Activated effector memory CD4-positive, alpha-beta T cell treated with Interleukin-2 at 50 U/mL for 16 hours (primary cell): ENCODE data around the gene SEMA4B.
"Not testable (repeated sequence)": the region's sequence is repeated elsewhere in the genome, so short reads cannot be mapped to it uniquely, and the experiment has no call there.

Experiments
- DNase-seq: peaks from one replicate; pipeline ENCODE4 v3.0.0-alpha.2; 2020

SEMA4B gene, protein sequence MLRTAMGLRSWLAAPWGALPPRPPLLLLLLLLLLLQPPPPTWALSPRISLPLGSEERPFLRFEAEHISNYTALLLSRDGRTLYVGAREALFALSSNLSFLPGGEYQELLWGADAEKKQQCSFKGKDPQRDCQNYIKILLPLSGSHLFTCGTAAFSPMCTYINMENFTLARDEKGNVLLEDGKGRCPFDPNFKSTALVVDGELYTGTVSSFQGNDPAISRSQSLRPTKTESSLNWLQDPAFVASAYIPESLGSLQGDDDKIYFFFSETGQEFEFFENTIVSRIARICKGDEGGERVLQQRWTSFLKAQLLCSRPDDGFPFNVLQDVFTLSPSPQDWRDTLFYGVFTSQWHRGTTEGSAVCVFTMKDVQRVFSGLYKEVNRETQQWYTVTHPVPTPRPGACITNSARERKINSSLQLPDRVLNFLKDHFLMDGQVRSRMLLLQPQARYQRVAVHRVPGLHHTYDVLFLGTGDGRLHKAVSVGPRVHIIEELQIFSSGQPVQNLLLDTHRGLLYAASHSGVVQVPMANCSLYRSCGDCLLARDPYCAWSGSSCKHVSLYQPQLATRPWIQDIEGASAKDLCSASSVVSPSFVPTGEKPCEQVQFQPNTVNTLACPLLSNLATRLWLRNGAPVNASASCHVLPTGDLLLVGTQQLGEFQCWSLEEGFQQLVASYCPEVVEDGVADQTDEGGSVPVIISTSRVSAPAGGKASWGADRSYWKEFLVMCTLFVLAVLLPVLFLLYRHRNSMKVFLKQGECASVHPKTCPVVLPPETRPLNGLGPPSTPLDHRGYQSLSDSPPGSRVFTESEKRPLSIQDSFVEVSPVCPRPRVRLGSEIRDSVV

DNA sequence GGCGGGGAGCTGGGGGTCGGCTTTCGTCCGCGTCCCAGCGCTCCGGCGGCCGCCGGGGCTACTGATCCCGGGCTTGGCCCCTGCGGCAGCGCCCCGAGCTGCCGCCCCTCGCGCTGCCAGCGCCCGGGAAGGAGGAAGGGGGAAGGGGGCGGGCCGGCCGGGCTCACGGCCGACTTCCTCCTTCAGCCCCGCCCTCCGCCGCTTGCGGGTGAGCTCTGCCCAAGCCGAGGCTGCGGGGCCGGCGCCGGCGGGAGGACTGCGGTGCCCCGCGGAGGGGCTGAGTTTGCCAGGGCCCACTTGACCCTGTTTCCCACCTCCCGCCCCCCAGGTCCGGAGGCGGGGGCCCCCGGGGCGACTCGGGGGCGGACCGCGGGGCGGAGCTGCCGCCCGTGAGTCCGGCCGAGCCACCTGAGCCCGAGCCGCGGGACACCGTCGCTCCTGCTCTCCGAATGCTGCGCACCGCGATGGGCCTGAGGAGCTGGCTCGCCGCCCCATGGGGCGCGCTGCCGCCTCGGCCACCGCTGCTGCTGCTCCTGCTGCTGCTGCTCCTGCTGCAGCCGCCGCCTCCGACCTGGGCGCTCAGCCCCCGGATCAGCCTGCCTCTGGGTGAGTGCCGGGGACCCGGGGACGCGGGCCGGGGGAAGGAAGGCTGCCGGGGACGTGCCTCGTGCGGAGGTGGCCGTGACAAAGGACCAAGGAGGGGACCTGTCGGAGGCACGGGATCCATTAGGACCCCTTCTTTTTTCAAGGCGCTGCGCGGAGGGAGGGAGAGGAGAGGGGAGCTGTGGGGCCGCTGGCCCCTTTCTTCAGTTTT, at the start of gene SEMA4B:
SEMA4B (plus strand) TSS at position 201 of the 814 bp plus-strand sequence; CDS start at position 450, 249 bp downstream.
- DNase-seq = peak; percentile 65

- DNase-seq = no peak
Observed at GRCh38 chr15:90151989-90152645, 49.0 kb upstream of the SEMA4B start.

GRCh38 chr15:90153658-90154057, 47.5 kb upstream of the SEMA4B start:
- DNase-seq = no peak

DNA sequence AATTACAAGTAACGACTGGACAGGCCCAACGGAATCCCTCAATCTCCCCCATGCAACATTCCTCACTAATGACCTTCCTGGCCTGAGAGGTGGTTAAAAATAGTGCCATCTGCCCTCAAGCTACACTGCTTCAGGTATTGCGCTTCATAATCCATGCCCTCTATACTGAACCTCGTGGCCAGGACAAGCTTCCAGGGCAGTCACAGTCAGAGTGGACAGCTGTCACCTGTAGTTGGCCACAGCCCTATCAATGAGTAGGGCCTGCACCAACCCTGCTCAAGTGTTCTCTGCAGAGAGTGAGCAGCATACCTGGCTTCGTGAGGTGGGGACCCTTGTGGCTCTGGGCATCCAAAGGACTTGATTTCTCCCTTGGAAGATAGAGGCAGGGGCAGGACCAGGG, 46.9 kb upstream of the SEMA4B start:
- no peak for DNase-seq

DNA sequence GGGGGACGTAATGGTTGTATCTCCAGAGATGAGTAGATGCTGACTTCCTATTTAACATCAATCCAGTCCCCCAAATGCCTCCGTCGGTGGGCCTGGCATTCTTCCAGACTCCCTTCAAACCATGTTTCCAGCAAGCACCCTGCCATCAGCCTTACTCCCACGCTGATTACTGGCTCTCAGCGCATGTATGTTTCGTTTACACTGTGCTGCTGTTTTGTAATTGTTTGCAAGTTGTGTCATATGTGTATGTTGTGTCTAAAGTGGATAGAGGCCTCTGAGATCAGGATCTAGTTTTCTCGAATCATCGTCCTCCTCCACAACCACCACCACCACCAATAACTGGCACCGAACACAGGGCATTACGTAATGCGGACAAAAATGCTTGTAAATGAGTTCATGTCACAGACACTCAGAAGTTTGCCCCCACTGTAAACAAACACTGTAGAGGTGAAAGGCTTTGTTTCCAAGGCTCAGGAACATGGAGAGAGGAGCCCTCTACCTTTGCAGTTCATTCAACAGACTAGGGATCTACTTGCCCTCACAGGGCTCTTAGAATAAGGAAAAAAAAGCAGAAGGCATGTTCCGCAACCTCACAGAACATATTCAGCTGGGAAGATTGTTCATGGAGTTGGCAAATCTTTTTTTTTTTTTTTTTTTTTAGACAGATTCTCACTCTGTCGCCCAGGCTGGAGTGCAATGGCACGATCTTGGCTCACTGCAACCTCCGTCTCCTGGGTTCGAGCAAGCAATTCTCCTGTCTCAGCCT, 46.1 kb upstream of the SEMA4B start:
- DNase-seq = no peak

GRCh38 chr15:90159213-90159612, 41.9 kb upstream of the SEMA4B start:
- no peak for DNase-seq

DNA sequence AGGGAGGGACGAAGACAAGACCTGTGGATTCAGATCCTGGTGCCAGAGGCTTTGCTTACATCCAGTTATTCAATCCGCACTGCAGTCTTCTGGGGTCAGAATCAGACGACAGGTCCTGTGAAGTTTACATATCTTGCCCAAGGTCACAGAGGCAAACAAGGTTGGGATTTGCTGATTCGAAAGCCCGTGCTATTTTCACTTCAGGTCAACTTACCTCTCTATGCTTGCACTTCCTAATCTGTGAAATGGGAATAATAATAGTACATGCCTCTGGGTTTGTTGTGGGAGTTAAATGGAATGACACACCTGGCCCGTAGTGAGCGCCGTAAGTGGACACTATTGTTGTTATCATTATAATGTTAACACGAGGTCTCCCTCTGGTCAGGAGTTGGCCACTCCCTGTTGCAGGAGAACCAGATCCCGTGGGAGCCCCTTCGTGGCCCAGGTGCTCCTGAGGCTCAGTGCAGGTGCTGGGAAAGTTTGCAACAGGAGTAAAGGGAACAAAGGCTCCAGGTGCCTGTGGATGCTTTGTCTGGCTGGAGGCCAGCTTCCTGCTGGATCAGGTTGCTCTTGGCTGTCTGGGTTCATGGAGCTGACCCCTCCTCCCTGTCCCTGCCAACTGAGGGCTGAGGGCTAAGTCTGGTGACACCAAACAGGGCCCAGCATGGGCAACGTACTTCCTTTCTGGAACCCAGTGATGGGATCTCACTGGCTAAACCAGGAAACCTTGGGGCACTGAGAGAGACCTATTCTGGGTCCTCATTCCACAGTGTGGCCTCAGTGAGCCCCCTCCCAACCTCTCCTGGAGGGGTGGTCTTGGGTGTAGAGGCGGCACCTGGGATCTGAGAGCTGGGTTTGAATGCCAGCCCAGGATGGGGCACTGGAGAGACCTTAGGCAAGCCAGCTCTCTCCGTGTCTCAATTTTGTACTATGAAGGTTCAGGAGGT, 40.1 kb upstream of the SEMA4B start:
- no peak for DNase-seq

DNA sequence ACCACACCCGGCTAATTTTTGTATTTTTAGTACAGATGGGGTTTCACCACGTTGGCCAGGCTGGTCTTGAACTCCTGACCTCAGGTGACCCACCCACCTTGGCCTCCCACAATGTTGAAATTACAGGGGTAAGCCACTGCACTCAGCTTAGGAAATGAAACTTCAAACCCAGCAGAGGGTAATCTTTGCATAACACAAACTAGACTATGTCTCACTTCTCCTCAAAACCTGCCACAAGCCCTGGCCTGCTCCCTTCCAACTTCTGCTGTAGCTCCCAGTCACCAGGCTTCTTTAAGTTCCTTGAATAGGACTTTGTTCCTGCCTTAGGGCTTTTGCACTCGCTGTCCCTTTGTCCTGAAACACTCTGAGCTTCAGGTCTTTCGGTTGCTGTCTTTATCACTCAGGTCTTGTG, 39.2 kb upstream of the SEMA4B start:
- DNase-seq = no peak

DNA sequence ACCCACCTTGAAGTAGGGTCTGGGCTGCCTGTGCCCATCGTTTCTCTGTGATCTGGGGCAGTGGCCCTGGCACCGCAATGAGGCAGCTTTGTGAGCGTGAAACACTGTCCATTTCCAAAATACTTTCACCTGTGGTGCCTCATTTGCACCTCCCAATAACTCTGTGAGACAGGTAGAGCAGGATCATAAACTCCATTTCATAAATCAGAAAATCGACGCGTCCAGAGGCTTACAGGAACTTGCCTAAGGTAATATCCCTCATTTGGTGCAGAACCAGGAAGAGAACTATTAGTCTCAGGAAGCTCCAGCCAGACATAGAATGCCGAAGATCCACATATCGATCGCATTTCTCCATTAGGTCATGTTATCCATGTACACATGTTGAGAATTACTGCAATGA, 38.2 kb upstream of the SEMA4B start:
- no peak for DNase-seq

DNA sequence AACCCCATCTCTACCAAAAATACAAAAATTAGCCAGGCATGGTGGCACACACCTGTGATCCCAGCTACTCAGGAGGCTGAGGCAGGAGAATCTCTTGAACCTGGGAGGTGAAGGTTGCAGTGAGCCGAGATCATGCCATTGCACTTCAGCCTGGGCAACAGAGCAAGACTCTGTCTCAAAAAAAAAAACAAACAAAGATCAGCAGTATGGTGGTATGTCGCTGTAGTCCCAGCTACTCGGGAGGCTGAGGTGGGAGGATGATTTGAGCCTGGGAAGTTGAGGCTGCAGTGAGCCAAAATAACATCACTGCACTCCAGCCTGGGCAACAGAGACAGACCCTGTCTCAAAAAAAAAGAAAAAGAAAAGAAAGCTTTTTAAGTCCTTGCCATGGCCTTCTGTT, 36.9 kb upstream of the SEMA4B start:
- not testable (repeated sequence) for DNase-seq

- DNase-seq = no peak
Observed at GRCh38 chr15:90165157-90165556, 36.0 kb upstream of the SEMA4B start.

DNA sequence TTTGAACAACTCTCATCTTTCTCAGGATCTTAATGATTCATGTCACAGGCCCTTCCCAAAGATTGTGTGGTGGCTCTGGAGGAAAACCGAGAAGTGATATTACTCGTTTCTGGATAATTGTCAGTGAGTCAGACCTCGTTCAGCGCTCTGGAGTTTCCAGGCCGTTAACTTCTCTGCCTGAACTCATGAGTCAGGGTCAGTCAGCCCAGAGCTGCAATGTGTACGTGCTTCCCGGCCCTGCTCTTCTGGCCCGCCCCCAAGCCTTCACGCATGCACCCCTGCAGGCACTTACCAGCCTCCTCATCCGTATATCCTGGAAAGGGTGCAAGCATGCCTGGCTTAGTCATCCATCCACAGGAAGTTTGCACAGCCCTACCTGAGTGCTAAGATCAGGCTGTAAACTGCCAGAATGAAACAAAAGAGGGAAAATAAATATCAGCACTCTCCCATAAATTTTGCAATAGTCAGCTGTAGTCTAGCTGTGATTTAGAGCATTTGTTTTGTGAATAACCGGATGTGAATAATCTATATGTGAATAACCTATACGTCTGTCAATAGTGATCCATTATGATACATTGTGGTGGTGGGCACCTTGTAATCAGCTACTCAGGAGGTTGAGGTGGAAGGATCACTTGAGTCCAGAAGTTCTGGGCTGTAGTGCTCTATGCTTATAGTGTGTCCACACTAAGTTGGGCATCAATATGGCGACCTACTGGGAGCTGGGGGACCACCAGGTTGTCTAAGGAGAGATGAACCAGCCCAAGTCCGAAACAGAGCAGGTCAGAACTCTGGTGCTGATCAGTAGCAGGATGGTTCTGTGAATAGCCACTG, 35.3 kb upstream of the SEMA4B start:
- DNase-seq = no peak

DNA sequence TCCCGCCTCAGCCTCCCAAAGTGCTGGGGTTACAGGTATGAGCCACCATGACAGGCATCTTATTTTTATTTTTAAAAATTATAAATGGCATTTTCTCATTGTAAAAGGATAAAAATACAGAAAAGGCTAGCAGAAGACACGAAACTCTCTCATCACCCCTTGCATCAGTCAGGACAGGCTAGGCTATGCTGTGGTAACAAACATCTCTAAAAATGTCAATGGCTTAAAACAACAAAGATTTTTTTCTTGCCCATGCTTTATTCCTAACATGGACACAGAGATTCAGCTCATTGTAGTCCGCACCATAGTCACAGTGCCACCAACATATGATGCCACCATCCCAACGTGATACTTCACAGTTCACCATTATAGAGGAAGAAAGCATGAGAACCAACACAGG, 34.0 kb upstream of the SEMA4B start:
- no peak for DNase-seq

GRCh38 chr15:90171623-90172022, 29.5 kb upstream of the SEMA4B start:
- DNase-seq = no peak

- no peak for DNase-seq
Observed at GRCh38 chr15:90173372-90173771, 27.8 kb upstream of the SEMA4B start.

DNA sequence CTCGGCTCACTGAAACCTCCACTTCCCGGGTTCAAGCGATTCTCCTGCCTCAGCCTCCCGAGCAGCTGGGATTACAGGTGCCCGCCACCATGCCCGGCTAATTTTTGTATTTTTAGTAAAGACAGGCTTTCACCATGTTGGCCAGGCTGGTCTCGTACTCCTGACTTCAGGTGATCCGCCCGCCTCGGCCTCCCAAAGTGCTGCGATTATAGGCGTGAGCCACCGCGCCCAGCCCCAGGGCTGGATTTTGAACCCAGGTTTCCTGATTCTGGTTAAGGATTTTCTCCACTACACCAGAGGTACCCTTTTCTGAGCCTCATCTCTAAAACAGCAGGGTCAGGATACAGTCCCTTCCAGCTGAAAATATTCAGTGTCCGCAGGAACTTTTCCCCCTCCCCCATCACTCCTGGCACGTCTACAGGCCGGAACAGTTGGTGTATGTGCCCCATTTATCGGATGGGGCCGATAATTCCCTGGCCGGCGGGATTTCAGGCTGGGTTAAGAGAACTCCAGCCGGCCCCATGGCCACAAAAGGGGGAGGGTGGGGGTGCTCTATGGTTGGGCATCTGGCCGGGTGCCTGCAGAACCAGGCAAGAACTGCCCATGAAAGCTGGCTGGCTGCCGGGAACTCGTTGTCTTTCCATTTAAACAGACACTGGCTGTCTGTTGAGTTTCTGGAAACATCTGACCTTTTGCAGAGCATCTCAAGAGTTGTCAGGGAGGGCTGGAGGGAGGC, 26.8 kb upstream of the SEMA4B start:
- no peak for DNase-seq

GRCh38 chr15:90177012-90177411, 24.1 kb upstream of the SEMA4B start:
- DNase-seq = no peak

GRCh38 chr15:90178468-90179435, 22.4 kb upstream of the SEMA4B start:
- no peak for DNase-seq
